Osteoblast (primary cell): ENCODE data around the gene METAP2. TPM values are rescaled to one million over a fixed set of nuclear protein-coding genes. Genes with fewer than 3 reads are reported as not detected.

Source experiments
- DNase-seq: peaks from one replicate; pipeline ENCODE4 v3.0.0; 2011; ENCODE audit warnings: low spot score, mixed read lengths; ENCODE audit not compliant: insufficient read length; ENCODE audit errors: missing footprints
- H2AFZ ChIP-seq: 2 replicates; pipeline ENCODE4 v1.6.0; 2011; ENCODE audit warnings: mild to moderate bottlenecking, low read length
- H3K27ac ChIP-seq: 2 replicates; pipeline ENCODE4 v1.5.1; 2011; ENCODE audit warnings: mild to moderate bottlenecking, low read depth, low read length, moderate library complexity
- H3K27me3 ChIP-seq: 2 replicates; pipeline ENCODE4 v1.6.0; 2012; ENCODE audit warnings: mild to moderate bottlenecking, control low read depth, inconsistent platforms, low read length, moderate library complexity; ENCODE audit not compliant: insufficient read depth
- H3K36me3 ChIP-seq: 2 replicates; pipeline ENCODE4 v1.5.1; 2011; ENCODE audit warnings: mild to moderate bottlenecking, low read length, control low read depth, moderate library complexity; ENCODE audit not compliant: insufficient read depth
- H3K4me1 ChIP-seq: 2 replicates; pipeline ENCODE4 v1.5.1; 2011; ENCODE audit warnings: mild to moderate bottlenecking, low read length, control low read depth, moderate library complexity; ENCODE audit not compliant: insufficient read depth
- H3K4me2 ChIP-seq: 2 replicates; pipeline ENCODE4 v1.6.0; 2011; ENCODE audit warnings: mild to moderate bottlenecking, low read length; ENCODE audit not compliant: insufficient read depth
- H3K4me3 ChIP-seq: fragments of 200-600 bp; sonication (generic); 3 replicates; pipeline ENCODE4 v1.5.1; 2012; ENCODE audit warnings: mild to moderate bottlenecking, low read length, inconsistent platforms; ENCODE audit not compliant: insufficient read depth
- H3K79me2 ChIP-seq: 2 replicates; pipeline ENCODE4 v1.6.0; 2012; ENCODE audit warnings: mild to moderate bottlenecking, low read length, control low read depth, inconsistent platforms; ENCODE audit not compliant: insufficient read depth
- H3K9me3 ChIP-seq: 2 replicates; pipeline ENCODE4 v1.5.1; 2011; ENCODE audit warnings: low read depth, low read length, control low read depth
- H4K20me1 ChIP-seq: 2 replicates; pipeline ENCODE4 v1.6.0; 2012; ENCODE audit warnings: mild to moderate bottlenecking, low read length, control low read depth; ENCODE audit not compliant: insufficient read depth
- total RNA-seq: library from RNA; depleted of rRNA; stranded (reverse); fragments of >200 nt; gene quantifications from 2 replicates; pipeline ENCODE4 v1.2.3, GENCODE V29; 2012
- TF ChIP-seq, protein P1 (sequence below): IDR thresholded peaks from 2 replicates; pipeline ENCODE4 v1.5.1; 2011; ENCODE audit warnings: mild to moderate bottlenecking, low read depth, low read length, moderate library complexity; ENCODE audit errors: extremely low read depth

The METAP2 gene
- total RNA-seq, 1 donor = 80.7 TPM

GRCh38 chr12:95547522-95548055 is 73.6 kb downstream of the METAP2 start:
- no peak for DNase-seq
- Histone ChIP-seq H3K27me3 (peaks cover 67% of the 10 kb centered on the region), H3K4me1 (no peaks in the 10 kb centered on the region), H2AFZ (peak overlapping the region; percentile 71), H3K27ac (no peak overlapping the region), H3K4me3 (peak overlapping the region; percentile 59), H4K20me1 (no peaks in the 10 kb centered on the region), H3K79me2 (no peaks in the 10 kb centered on the region), H3K9me3 (peaks cover 7% of the 10 kb centered on the region), H3K4me2 (peak overlapping the region; percentile 61), H3K36me3 (no peaks in the 10 kb centered on the region)
- TF ChIP-seq, protein P1, sequence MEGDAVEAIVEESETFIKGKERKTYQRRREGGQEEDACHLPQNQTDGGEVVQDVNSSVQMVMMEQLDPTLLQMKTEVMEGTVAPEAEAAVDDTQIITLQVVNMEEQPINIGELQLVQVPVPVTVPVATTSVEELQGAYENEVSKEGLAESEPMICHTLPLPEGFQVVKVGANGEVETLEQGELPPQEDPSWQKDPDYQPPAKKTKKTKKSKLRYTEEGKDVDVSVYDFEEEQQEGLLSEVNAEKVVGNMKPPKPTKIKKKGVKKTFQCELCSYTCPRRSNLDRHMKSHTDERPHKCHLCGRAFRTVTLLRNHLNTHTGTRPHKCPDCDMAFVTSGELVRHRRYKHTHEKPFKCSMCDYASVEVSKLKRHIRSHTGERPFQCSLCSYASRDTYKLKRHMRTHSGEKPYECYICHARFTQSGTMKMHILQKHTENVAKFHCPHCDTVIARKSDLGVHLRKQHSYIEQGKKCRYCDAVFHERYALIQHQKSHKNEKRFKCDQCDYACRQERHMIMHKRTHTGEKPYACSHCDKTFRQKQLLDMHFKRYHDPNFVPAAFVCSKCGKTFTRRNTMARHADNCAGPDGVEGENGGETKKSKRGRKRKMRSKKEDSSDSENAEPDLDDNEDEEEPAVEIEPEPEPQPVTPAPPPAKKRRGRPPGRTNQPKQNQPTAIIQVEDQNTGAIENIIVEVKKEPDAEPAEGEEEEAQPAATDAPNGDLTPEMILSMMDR = no peak

GRCh38 chr12:95548056-95548538 is 74.1 kb downstream of the METAP2 start:
- Histone ChIP-seq H3K4me1 (no peaks in the 10 kb centered on the region), H3K4me3 (peak overlapping the region; percentile 59), H4K20me1 (no peaks in the 10 kb centered on the region), H3K9me3 (peaks cover 7% of the 10 kb centered on the region), H3K79me2 (no peaks in the 10 kb centered on the region), H3K4me2 (peak overlapping the region; percentile 61), H2AFZ (peak overlapping the region; percentile 71), H3K36me3 (no peaks in the 10 kb centered on the region), H3K27ac (no peak overlapping the region), H3K27me3 (peaks cover 67% of the 10 kb centered on the region)
- peak; percentile 82 for DNase-seq
- TF ChIP-seq, protein P1 = no peak

DNA sequence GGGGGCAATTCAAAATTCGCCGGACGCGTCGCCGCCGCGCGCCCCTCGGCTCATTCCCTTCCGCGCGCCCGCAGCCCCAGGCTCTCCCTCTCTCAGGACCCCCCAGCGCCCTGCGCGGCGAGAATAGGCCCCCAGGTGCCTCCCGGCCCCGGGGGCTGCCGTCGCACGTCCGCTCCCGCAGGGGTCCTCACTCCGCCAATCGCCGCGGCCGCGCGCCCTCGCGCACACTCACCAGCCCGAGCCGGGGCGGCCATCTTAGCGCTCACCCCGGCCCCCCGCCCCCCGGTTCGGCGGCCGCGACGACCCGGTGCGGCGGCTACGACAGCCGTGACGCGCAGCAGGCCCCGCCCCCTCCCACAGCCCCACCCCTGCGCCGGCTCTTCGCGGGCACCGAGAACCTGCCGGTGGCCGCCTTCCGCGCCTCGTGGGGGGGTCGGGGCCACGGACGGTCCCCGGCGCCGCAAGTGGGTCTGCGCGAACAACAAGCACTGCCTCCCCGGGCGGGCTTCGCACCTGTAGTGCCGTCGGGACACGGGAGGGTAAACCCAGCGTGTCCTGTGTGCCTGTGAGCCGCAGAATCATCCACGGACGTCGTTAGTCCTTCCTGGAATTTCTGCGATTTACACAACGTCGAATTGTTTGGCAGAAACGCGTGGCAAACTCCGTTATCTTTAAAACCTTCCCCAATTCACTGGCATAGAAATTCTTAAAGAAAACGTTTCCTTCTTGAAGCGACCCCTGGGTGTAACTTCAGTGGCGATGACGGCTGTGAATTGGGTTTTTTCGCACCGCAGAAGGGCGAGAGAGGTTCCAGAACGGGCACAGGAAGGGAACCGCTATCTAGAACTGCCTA is 74.8 kb downstream of the METAP2 start:
- Histone ChIP-seq H3K27me3 (peaks cover 72% of the 10 kb centered on the region), H3K4me1 (no peaks in the 10 kb centered on the region), H3K4me3 (peak overlapping the region; percentile 59), H3K27ac (no peak overlapping the region), H4K20me1 (no peaks in the 10 kb centered on the region), H3K36me3 (no peaks in the 10 kb centered on the region), H3K79me2 (no peaks in the 10 kb centered on the region), H3K4me2 (peak overlapping the region; percentile 61), H3K9me3 (peaks cover 7% of the 10 kb centered on the region), H2AFZ (peak overlapping the region; percentile 62)
- DNase-seq = peak; percentile 58
- TF ChIP-seq, protein P1 = no peak
